PC-9 (cell line): Measurements from ENCODE around the gene NOB1. TPM values are rescaled to one million over a fixed set of nuclear protein-coding genes. Genes with fewer than 3 reads are reported as not detected.

Experiments used
- BruUV-seq: library from RNA; stranded (reverse); fragments of 400-500 nt; replicated peaks from 2 replicates; lab custom pipeline; 2021; lab: Mats Ljungman, UMichigan
- CTCF ChIA-PET: fragments of 300-600 bp; sonication (Branson Sonifier 250); formaldehyde crosslinking; loops from one replicate; lab custom pipeline; 2022; ENCODE audit warnings: antibody characterized with exemption; lab: Charles Lee
- POLR2A ChIA-PET: fragments of 300-600 bp; sonication (Branson Sonifier 250); formaldehyde crosslinking; loops from one replicate; lab custom pipeline; 2022; ENCODE audit warnings: antibody characterized with exemption; ENCODE audit not compliant: unreplicated experiment; lab: Charles Lee
- DNase-seq, 2 experiments: peaks; one replicate each; pipeline versions ENCODE4 v3.0.0 to v3.0.0-alpha.2; 2015 to 2022; ENCODE audit warnings: mixed read lengths in 1 of 2
- H2AFZ ChIP-seq: fragments of 200-600 bp; sonication (generic); 2 replicates; pipeline ENCODE4 v1.8.1; 2017; ENCODE audit warnings: antibody characterized with exemption
- H3F3A ChIP-seq: fragments of 200-600 bp; sonication (generic); 2 replicates; pipeline ENCODE4 v1.8.1; 2017; ENCODE audit warnings: antibody characterized with exemption, mild to moderate bottlenecking, low read depth; ENCODE audit not compliant: insufficient read depth
- H3K27ac ChIP-seq: fragments of 200-600 bp; sonication (generic); 2 replicates; pipeline ENCODE4 v1.6.1; 2016; ENCODE audit warnings: mixed run types
- H3K27me3 ChIP-seq: fragments of 200-600 bp; sonication (generic); 2 replicates; pipeline ENCODE4 v1.6.1; 2016; ENCODE audit warnings: low read depth, mixed run types; ENCODE audit not compliant: insufficient read depth
- H3K36me3 ChIP-seq: fragments of 200-600 bp; sonication (generic); 2 replicates; pipeline ENCODE4 v1.6.1; 2016; ENCODE audit warnings: low read depth, mixed run types
- H3K4me1 ChIP-seq: fragments of 200-600 bp; sonication (generic); replicated peaks from 2 replicates; pipeline ENCODE4 v1.6.1; 2016; ENCODE audit warnings: mixed run types; ENCODE audit not compliant: insufficient read depth
- H3K4me2 ChIP-seq: fragments of 200-600 bp; sonication (generic); 2 replicates; pipeline ENCODE4 v1.6.1; 2017; ENCODE audit warnings: mixed run types
- H3K4me3 ChIP-seq: fragments of 200-600 bp; sonication (generic); 2 replicates; pipeline ENCODE4 v1.6.1; 2016; ENCODE audit warnings: mixed run types
- H3K79me2 ChIP-seq: fragments of 200-600 bp; sonication (generic); 2 replicates; pipeline ENCODE4 v1.6.1; 2017; ENCODE audit warnings: low read depth, mixed run types
- H3K9me2 ChIP-seq: fragments of 200-600 bp; sonication (generic); 2 replicates; pipeline ENCODE4 v1.8.1; 2017; ENCODE audit warnings: mild to moderate bottlenecking; ENCODE audit not compliant: insufficient read depth
- H3K9me3 ChIP-seq: fragments of 200-600 bp; sonication (generic); 2 replicates; pipeline ENCODE4 v1.8.1; 2016; ENCODE audit warnings: low read depth; ENCODE audit not compliant: insufficient read depth
- H4K20me1 ChIP-seq: fragments of 200-600 bp; sonication (generic); 2 replicates; pipeline ENCODE4 v1.8.1; 2017; ENCODE audit not compliant: insufficient read depth
- EZH2 ChIP-seq: fragments of 200-600 bp; sonication (generic); IDR thresholded peaks from 2 replicates; pipeline ENCODE4 v1.8.0; 2017; ENCODE audit warnings: antibody characterized with exemption, low read depth
- intact Hi-C: fragments of 100-400 bp; cut with micrococcal nuclease; formaldehyde crosslinking; loops from one replicate; pipeline ENCODE4 v1.10.0; 2022; ENCODE audit not compliant: unreplicated experiment
- total RNA-seq: library from RNA; stranded (reverse); gene quantifications from 2 replicates; pipeline ENCODE4 v1.2.3, GENCODE V29; 2021
- TF ChIP-seq, protein P1 (sequence below): fragments of 200-600 bp; sonication (generic); conservative IDR thresholded peaks from 2 replicates; pipeline ENCODE4 v1.6.1; 2017; ENCODE audit warnings: mixed run types, antibody characterized with exemption, mild to moderate bottlenecking, moderate library complexity

The NOB1 gene
- total RNA-seq, 1 experiment from 2014 or later, result 66.9 TPM

DNA sequence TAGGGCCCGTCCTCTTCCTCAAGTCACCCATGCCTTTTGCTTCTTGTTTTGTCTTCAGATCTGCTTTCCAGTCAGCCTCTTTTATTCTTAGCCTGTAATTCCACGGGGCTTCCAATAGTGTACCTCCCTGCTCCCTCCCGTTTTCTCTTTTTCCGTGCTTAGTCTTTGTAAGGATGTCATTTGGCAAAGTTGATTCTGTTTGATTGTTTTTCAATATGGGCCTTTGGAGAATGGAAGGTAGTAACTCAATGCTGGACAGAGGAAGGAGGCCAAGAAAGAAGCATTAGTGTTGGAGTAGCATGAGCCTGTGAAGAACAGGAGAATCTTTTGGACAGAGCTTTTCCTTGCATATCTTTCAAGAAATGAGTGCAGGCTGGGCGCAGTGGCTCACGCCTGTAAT is 13.9 kb upstream of the NOB1 start:
- H3K9me3 ChIP-seq, result no peaks in the 10 kb centered on the region
- H3F3A ChIP-seq, result no peaks in the 10 kb centered on the region
- no peaks in the 10 kb centered on the region for H3K27me3 ChIP-seq
- no peak overlapping the region for H3K27ac ChIP-seq
- intact Hi-C loops, result loop anchor here (10.0 kb wide), 1 partner anchor 434 kb away; the partner anchor contains the start of genes COG8, NIP7 and PDF
- peaks cover 10% of the 10 kb centered on the region for H3K4me1 ChIP-seq
- TF ChIP-seq, protein P1, sequence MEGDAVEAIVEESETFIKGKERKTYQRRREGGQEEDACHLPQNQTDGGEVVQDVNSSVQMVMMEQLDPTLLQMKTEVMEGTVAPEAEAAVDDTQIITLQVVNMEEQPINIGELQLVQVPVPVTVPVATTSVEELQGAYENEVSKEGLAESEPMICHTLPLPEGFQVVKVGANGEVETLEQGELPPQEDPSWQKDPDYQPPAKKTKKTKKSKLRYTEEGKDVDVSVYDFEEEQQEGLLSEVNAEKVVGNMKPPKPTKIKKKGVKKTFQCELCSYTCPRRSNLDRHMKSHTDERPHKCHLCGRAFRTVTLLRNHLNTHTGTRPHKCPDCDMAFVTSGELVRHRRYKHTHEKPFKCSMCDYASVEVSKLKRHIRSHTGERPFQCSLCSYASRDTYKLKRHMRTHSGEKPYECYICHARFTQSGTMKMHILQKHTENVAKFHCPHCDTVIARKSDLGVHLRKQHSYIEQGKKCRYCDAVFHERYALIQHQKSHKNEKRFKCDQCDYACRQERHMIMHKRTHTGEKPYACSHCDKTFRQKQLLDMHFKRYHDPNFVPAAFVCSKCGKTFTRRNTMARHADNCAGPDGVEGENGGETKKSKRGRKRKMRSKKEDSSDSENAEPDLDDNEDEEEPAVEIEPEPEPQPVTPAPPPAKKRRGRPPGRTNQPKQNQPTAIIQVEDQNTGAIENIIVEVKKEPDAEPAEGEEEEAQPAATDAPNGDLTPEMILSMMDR, result no peak
- no peak for TF ChIP-seq EZH2
- ChIA-PET POLR2A (interaction anchor here (0.5 kb wide), 1 partner anchor 17 kb away, joined by 7 read pairs; no protein-coding TSS in a partner anchor), CTCF (no interaction called here)
- H3K4me3 ChIP-seq, result no peak overlapping the region
- no peak for DNase-seq
- H3K9me2 ChIP-seq, result no peaks in the 10 kb centered on the region
- H3K36me3 ChIP-seq, result no peaks in the 10 kb centered on the region
- H4K20me1 ChIP-seq, result peaks cover 7% of the 10 kb centered on the region
- no TSS peak for BruUV-seq
- no peak overlapping the region for H2AFZ ChIP-seq
- H3K4me2 ChIP-seq, result no peak overlapping the region
- peaks cover 95% of the 10 kb centered on the region for H3K79me2 ChIP-seq

DNA sequence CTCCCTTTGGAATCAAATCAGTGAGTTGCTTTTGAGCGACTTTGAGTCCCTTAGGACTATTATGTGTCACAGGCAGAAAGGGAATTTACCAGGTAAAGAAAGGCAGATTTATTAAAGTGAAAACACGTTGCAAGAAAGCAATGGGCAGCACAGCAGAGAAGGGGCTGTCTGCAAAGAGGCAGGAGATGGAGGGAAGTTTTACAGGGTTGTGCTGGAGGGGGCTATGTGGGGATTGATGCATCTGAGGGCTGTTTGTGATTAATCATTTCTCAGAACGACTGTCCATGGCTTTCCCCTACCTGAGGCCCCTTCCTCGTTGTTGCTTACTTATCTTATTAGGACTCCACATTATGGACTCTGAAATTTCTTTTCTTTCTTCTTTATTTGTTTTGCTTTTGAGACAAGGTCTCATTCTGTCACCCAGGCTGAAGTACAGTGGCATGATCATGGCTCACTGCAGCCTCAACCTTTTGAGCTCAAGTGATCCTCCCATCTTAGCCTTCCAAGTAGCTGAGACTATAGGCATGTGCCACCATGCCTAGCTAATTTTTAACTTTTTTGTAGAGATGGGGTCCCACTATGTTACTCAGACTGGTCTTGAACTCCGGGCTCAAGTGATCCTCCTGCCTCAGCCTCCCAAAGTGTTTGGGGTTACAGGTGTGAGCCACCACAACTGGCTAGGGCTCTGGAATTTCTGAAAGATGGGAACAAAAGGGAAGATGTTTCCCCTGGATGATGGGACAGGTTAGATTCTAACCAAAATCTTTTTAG is 12.9 kb upstream of the NOB1 start:
- POLR2A ChIA-PET, result interaction anchor here (0.7 kb wide), 1 partner anchor 8 kb away, joined by 8 read pairs; no protein-coding TSS in a partner anchor
- H4K20me1 ChIP-seq, result peaks cover 7% of the 10 kb centered on the region
- peaks cover 95% of the 10 kb centered on the region for H3K79me2 ChIP-seq
- no peak overlapping the region for H3K4me3 ChIP-seq
- no peaks in the 10 kb centered on the region for H3K9me3 ChIP-seq
- H3K36me3 ChIP-seq, result no peaks in the 10 kb centered on the region
- CTCF ChIA-PET, result no interaction called here
- H3K4me1 ChIP-seq, result peaks cover 12% of the 10 kb centered on the region
- intact Hi-C loops, result loop anchor here (10.0 kb wide), 1 partner anchor 433 kb away; the partner anchor contains the start of genes COG8, NIP7 and PDF
- no peak overlapping the region for H3K27ac ChIP-seq
- DNase-seq, result no peak
- BruUV-seq, result no TSS peak
- H3F3A ChIP-seq, result peaks cover 8% of the 10 kb centered on the region; the same call in 1 of the 2 replicates
- no peak overlapping the region for H3K4me2 ChIP-seq
- no peaks in the 10 kb centered on the region for H3K9me2 ChIP-seq
- H2AFZ ChIP-seq, result no peak overlapping the region
- no peaks in the 10 kb centered on the region for H3K27me3 ChIP-seq
- TF ChIP-seq, protein P1, result no peak
- no peak for TF ChIP-seq EZH2

DNA sequence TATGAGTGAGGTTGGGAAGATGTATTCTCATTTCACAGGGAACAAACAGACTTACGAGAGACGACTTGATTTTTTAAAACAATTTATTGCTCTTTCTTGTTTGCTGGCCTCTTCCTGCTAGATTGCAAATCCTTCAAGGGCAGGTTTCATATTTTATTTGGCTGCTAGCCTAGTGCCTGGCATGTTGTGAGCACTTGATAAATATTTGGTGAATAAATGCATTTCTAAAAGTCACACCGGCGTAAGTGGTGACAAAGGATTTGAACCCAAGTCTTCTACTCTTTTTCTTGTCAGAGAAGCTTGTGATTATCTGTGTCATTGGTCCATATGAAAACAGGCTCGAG is 8.8 kb upstream of the NOB1 start:
- Histone ChIP-seq H3K27me3 (no peaks in the 10 kb centered on the region), H4K20me1 (peaks cover under 1% of the 10 kb centered on the region; the same call in 1 of the 2 replicates), H3K4me3 (peak overlapping the region; percentile 99), H3K4me2 (peak overlapping the region; percentile 84), H3K27ac (peak overlapping the region; percentile 81; the same call in 1 of the 2 replicates), H3K9me2 (no peaks in the 10 kb centered on the region), H3K36me3 (no peaks in the 10 kb centered on the region), H3K79me2 (peaks cover 69% of the 10 kb centered on the region), H3K4me1 (peaks cover 18% of the 10 kb centered on the region), H3K9me3 (no peaks in the 10 kb centered on the region), H2AFZ (no peak overlapping the region), H3F3A (peaks cover 8% of the 10 kb centered on the region; the same call in 1 of the 2 replicates)
- CTCF ChIA-PET, result interaction anchor here (1.5 kb wide), 1 partner anchor 9 kb away, joined by 4 read pairs; the partner anchor contains the start of gene NOB1
- intact Hi-C loops, result loop anchor here (2.0 to 10.0 kb wide), 2 partner anchors 37 to 429 kb away; partner anchors contain the start of genes COG8, NIP7, NQO1 and PDF
- no TSS peak for BruUV-seq
- POLR2A ChIA-PET, result interaction anchor here (0.7 kb wide), 2 partner anchors 88 to 360 kb away, joined by 4 to 5 read pairs; no protein-coding TSS in a partner anchor
- TF ChIP-seq, protein P1, result no peak
- TF ChIP-seq EZH2, result no peak
- no peak for DNase-seq
